Activated CD8-positive, alpha-beta memory T cell treated with anti-CD3 and anti-CD28 coated beads, Interleukin-2, amount 10 ng/mL, durations not matched to agents 7 days and 5 days (primary cell): ENCODE results near the gene SEMA4C. TPM values are rescaled to one million over a fixed set of nuclear protein-coding genes. Genes with fewer than 3 reads are reported as not detected.

Source experiments
- ATAC-seq: fragments of 150-1000 bp; cut with Tn5 transposase; one replicate; pipeline ENCODE4 v1.10.0; 2021; ENCODE audit warnings: moderate library complexity
- CTCF ChIA-PET: fragments of 350-600 bp; sonication (Branson Sonifier 250); formaldehyde crosslinking; loops from one replicate; lab custom pipeline; 2021; ENCODE audit warnings: antibody characterized with exemption; lab: Charles Lee
- DNase-seq: peaks from one replicate; pipeline ENCODE4 v3.0.0-alpha.2; 2020
- H3K27ac Mint-ChIP-seq: one replicate; pipeline ENCODE4 v1.8.0; 2021; ENCODE audit warnings: mild to moderate bottlenecking, mixed read lengths
- H3K27me3 Mint-ChIP-seq: one replicate; pipeline ENCODE4 v1.8.0; 2021; ENCODE audit warnings: mixed read lengths
- H3K36me3 Mint-ChIP-seq: one replicate; pipeline ENCODE4 v1.8.0; 2021; ENCODE audit warnings: mild to moderate bottlenecking, mixed read lengths
- H3K4me1 Mint-ChIP-seq: one replicate; pipeline ENCODE4 v1.8.0; 2021; ENCODE audit warnings: mixed read lengths
- H3K4me3 Mint-ChIP-seq: one replicate; pipeline ENCODE4 v1.8.0; 2021; ENCODE audit warnings: mild to moderate bottlenecking, moderate library complexity, mixed read lengths
- H3K9me3 Mint-ChIP-seq: one replicate; pipeline ENCODE4 v1.8.0; 2022; ENCODE audit warnings: low read depth, mixed read lengths
- total RNA-seq, 2 experiments: library from RNA; stranded (reverse); gene quantifications; one replicate each; pipeline ENCODE4 v1.2.3, GENCODE V29; 2021

SEMA4C gene
- total RNA-seq, 2 experiments from 2014 or later = 9.7 to 11.6 TPM

DNA sequence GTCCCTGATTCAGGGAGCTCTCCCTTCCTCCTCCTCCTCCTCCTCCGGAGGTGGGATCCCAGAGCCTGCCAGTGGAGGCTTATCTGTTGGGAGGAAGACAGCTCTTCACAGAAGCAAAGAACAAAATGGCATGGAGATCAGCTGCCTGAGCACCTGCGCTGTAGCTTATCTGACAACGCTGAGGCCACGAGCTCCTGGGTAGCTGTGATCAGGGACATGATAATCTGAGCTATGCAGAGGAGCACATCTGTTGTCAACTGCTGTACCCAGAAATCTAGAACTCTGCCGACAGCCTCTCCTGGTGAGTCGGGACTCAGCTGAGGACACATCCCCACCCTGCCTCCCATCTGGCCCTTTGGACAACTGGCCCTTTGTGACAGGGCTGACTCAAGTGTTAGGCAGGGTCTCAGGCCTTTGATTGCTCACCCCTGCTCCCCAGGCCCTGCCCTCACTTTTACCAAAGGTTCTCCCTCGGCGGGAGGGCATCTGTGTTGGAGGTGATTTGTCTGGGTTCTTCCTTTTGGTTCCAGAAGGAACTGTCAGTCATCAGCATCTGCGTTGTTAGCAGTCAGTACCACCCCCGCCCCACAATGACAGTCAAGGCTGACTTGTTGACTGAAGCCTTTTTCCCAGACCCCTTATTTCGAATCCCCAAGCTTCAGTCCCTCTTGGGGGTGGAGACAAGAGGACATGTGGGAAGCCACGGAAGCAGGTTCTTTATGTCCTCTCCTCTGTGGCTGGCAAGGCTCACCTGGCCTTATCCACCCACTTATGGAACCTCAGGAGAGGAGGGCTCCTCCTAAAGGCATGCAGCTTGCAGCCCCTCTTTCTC is 59.7 kb downstream of the SEMA4C start:
- Mint-ChIP-seq H3K9me3 (no peaks in the 10 kb centered on the region), H3K27ac (no peak overlapping the region), H3K36me3 (peaks cover 3% of the 10 kb centered on the region), H3K4me1 (peaks cover 15% of the 10 kb centered on the region), H3K27me3 (no peaks in the 10 kb centered on the region), H3K4me3 (no peak overlapping the region)
- ATAC-seq (no peak), DNase-seq (no peak)
- CTCF ChIA-PET = interaction anchor here (1.4 to 1.7 kb wide), 3 partner anchors 10 to 11 kb away, joined by 3 to 6 read pairs (median 4); no protein-coding TSS in a partner anchor

Other genes starting within 250 kb of the SEMA4C start
- gene KANSL3, start 231.8 kb downstream of the SEMA4C start, total RNA-seq = 10 to 100 TPM; 74.6 to 84.0 TPM
- gene FER1L5, start 227.3 kb downstream of the SEMA4C start, total RNA-seq = not detected
- 1 to 10 TPM; 7.3 to 7.5 TPM for gene LMAN2L, start 130.0 kb downstream of the SEMA4C start, total RNA-seq
- 1 to 10 TPM; 7.6 to 7.9 TPM for gene CNNM4, start 109.2 kb downstream of the SEMA4C start, total RNA-seq
- 10 to 100 TPM; 28.0 to 30.5 TPM for gene CNNM3, start 53.8 kb downstream of the SEMA4C start, total RNA-seq
- 10 to 100 TPM; 10.4 to 14.8 TPM for gene ANKRD23, start 26.1 kb downstream of the SEMA4C start, total RNA-seq
- 10 to 100 TPM; 32.6 to 42.6 TPM for gene ANKRD39, start 12.1 kb downstream of the SEMA4C start, total RNA-seq
- not detected for gene FAM178B, start 116.5 kb upstream of the SEMA4C start, total RNA-seq
- 10 to 100 TPM; 26.2 to 29.6 TPM for gene FAHD2B, start 224.8 kb upstream of the SEMA4C start, total RNA-seq
- 10 to 100 TPM; 37.6 to 85.4 TPM for gene ANKRD36, start 243.1 kb upstream of the SEMA4C start, total RNA-seq